DOHH2 (cell line): ENCODE measurements around the gene GBF1.

Source experiments
- H3F3A ChIP-seq: fragments of 200-600 bp; sonication (generic), shearing (Covaris generic); 2 replicates; pipeline ENCODE4 v1.6.0; 2016; ENCODE audit warnings: antibody characterized with exemption, mild to moderate bottlenecking; ENCODE audit not compliant: control insufficient read depth, insufficient read depth
- H3K27ac ChIP-seq: fragments of 200-600 bp; sonication (generic); 2 replicates; pipeline ENCODE4 v1.5.1; 2014; ENCODE audit warnings: low read depth, mild to moderate bottlenecking, low read length, moderate library complexity
- H3K27me3 ChIP-seq: fragments of 200-600 bp; sonication (generic); 2 replicates; pipeline ENCODE4 v1.6.1; 2014; ENCODE audit warnings: mild to moderate bottlenecking, low read length, mixed read lengths; ENCODE audit not compliant: control insufficient read depth
- H3K36me3 ChIP-seq: fragments of 200-600 bp; sonication (generic); 2 replicates; pipeline ENCODE4 v1.6.1; 2014; ENCODE audit warnings: mild to moderate bottlenecking, low read length, moderate library complexity, mixed read lengths; ENCODE audit not compliant: control insufficient read depth
- H3K4me1 ChIP-seq: fragments of 200-600 bp; sonication (generic); 2 replicates; pipeline ENCODE4 v1.6.1; 2014; ENCODE audit warnings: mild to moderate bottlenecking, low read length, mixed read lengths; ENCODE audit not compliant: control insufficient read depth
- H3K4me2 ChIP-seq: fragments of 200-600 bp; sonication (generic); 2 replicates; pipeline ENCODE4 v1.6.0; 2014; ENCODE audit warnings: mild to moderate bottlenecking, low read length, moderate library complexity
- H3K4me3 ChIP-seq: fragments of 200-600 bp; sonication (generic); 2 replicates; pipeline ENCODE4 v1.5.1; 2014; ENCODE audit warnings: mild to moderate bottlenecking, low read length, mixed read lengths
- H3K79me2 ChIP-seq: fragments of 200-600 bp; sonication (generic); 2 replicates; pipeline ENCODE4 v1.6.1; 2014; ENCODE audit warnings: mild to moderate bottlenecking, low read length, mixed read lengths; ENCODE audit not compliant: control insufficient read depth
- H3K9me2 ChIP-seq: fragments of 200-600 bp; sonication (generic); replicated peaks from 2 replicates; pipeline ENCODE4 v1.6.1; 2014; ENCODE audit warnings: mild to moderate bottlenecking, low read length, mixed read lengths; ENCODE audit not compliant: control insufficient read depth
- H3K9me3 ChIP-seq: fragments of 200-600 bp; sonication (generic); 2 replicates; pipeline ENCODE4 v1.6.1; 2014; ENCODE audit warnings: antibody characterized with exemption, low read length, mixed read lengths; ENCODE audit not compliant: control insufficient read depth, insufficient read depth
- H4K20me1 ChIP-seq: fragments of 200-600 bp; sonication (generic); 2 replicates; pipeline ENCODE4 v1.6.0; 2014; ENCODE audit warnings: low read depth, mild to moderate bottlenecking, antibody characterized with exemption, low read length, moderate library complexity; ENCODE audit not compliant: control insufficient read depth, insufficient read depth
- CTCF ChIP-seq: fragments of 200-600 bp; sonication (generic); IDR thresholded peaks from one replicate; pipeline ENCODE4 v1.5.1; 2014; ENCODE audit warnings: antibody characterized with exemption, mild to moderate bottlenecking, low read depth, low read length; ENCODE audit not compliant: poor library complexity, severe bottlenecking
- EZH2phosphoT487 ChIP-seq: fragments of 200-600 bp; sonication (generic); IDR thresholded peaks from 2 replicates; pipeline ENCODE4 v1.6.1; 2017; ENCODE audit warnings: borderline replicate concordance, mild to moderate bottlenecking, antibody characterized with exemption, low read length, moderate library complexity, mixed read lengths

GBF1 gene

DNA sequence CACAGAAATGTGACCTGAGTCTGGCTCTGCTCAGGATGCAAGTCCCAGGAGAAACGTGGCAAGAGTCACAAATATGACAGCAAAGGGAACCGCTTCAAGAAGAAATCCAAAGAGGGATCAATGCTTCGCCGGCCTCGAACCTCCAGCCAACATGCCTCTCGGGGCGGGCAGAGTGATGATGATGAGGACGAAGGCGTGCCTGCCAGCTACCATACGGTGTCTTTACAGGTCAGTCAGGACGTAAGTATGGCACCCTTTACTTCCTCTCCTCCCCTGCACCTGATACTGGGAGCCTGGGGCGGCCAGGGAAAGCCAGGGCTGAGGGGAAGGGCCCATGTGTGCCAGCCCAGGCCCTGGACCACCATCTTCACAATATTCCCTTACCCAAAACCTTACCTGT lies 131.6 kb downstream of the GBF1 start:
- Histone ChIP-seq H3K4me2 (no peak overlapping the region), H3K4me1 (no peaks in the 10 kb centered on the region), H3F3A (no peaks in the 10 kb centered on the region), H3K27me3 (no peaks in the 10 kb centered on the region), H3K9me3 (no peaks in the 10 kb centered on the region), H3K9me2 (no peaks in the 10 kb centered on the region), H3K79me2 (no peaks in the 10 kb centered on the region), H4K20me1 (no peaks in the 10 kb centered on the region), H3K27ac (no peak overlapping the region), H3K36me3 (peaks cover 51% of the 10 kb centered on the region), H3K4me3 (no peak overlapping the region)
- TF ChIP-seq EZH2phosphoT487 (no peak), CTCF (no peak)

GRCh38 chr10:102379383-102379782 lies 134.1 kb downstream of the GBF1 start:
- H3K9me2 ChIP-seq: no peaks in the 10 kb centered on the region
- H3K4me1 ChIP-seq: peaks cover 3% of the 10 kb centered on the region
- no peak overlapping the region for H3K4me3 ChIP-seq
- H3K27me3 ChIP-seq: no peaks in the 10 kb centered on the region
- no peak overlapping the region for H3K27ac ChIP-seq
- no peaks in the 10 kb centered on the region for H3F3A ChIP-seq
- H3K4me2 ChIP-seq: no peak overlapping the region
- H4K20me1 ChIP-seq: no peaks in the 10 kb centered on the region
- no peaks in the 10 kb centered on the region for H3K79me2 ChIP-seq
- no peak for TF ChIP-seq CTCF
- no peak for TF ChIP-seq EZH2phosphoT487
- H3K36me3 ChIP-seq: peaks cover 43% of the 10 kb centered on the region
- no peaks in the 10 kb centered on the region for H3K9me3 ChIP-seq

GRCh38 chr10:102381983-102382382 lies 136.7 kb downstream of the GBF1 start:
- Histone ChIP-seq H3K27me3 (no peaks in the 10 kb centered on the region), H3K27ac (no peak overlapping the region), H3K79me2 (no peaks in the 10 kb centered on the region), H3K4me2 (no peak overlapping the region), H3K36me3 (peaks cover 23% of the 10 kb centered on the region), H3K4me3 (no peak overlapping the region), H4K20me1 (no peaks in the 10 kb centered on the region), H3K9me3 (no peaks in the 10 kb centered on the region), H3K9me2 (no peaks in the 10 kb centered on the region), H3K4me1 (peaks cover 13% of the 10 kb centered on the region), H3F3A (0 out of 2 replicates have a peak, but pooled peaks cover 2% of the 10 kb centered on the region)
- TF ChIP-seq CTCF: no peak
- TF ChIP-seq EZH2phosphoT487: no peak
